Calu3 (cell line): ENCODE results near the gene DUSP16. TPM values are rescaled to one million over a fixed set of nuclear protein-coding genes. Genes with fewer than 3 reads are reported as not detected.
"Not testable (repeated sequence)": the region's sequence is repeated elsewhere in the genome, so short reads cannot be mapped to it uniquely, and the experiment has no call there.

Source experiments
- BruUV-seq: library from RNA; stranded (reverse); fragments of 400-500 nt; replicated peaks from 2 replicates; lab custom pipeline; 2021; lab: Mats Ljungman, UMichigan
- CTCF ChIA-PET: fragments of 300-600 bp; sonication (Branson Sonifier 250); formaldehyde crosslinking; loops from one replicate; lab custom pipeline; 2022; ENCODE audit warnings: antibody characterized with exemption; lab: Charles Lee
- DNase-seq: peaks from one replicate; pipeline ENCODE4 v3.0.0; 2022
- H3K27ac Mint-ChIP-seq: one replicate; pipeline ENCODE4 v1.8.0; 2022; ENCODE audit warnings: mixed read lengths; ENCODE audit not compliant: unreplicated experiment
- H3K27me3 Mint-ChIP-seq: one replicate; pipeline ENCODE4 v1.8.0; 2022; ENCODE audit warnings: mixed read lengths; ENCODE audit not compliant: unreplicated experiment
- H3K36me3 Mint-ChIP-seq: one replicate; pipeline ENCODE4 v1.8.0; 2022; ENCODE audit warnings: mild to moderate bottlenecking, moderate library complexity, mixed read lengths; ENCODE audit not compliant: insufficient read depth, unreplicated experiment
- H3K4me1 Mint-ChIP-seq: one replicate; pipeline ENCODE4 v1.8.0; 2022; ENCODE audit warnings: mild to moderate bottlenecking, low read depth, mixed read lengths; ENCODE audit not compliant: unreplicated experiment
- H3K4me3 Mint-ChIP-seq: one replicate; pipeline ENCODE4 v1.8.0; 2022; ENCODE audit warnings: mild to moderate bottlenecking, low read depth, moderate library complexity, mixed read lengths; ENCODE audit not compliant: unreplicated experiment
- H3K9me3 Mint-ChIP-seq: one replicate; pipeline ENCODE4 v1.8.0; 2022; ENCODE audit warnings: low read depth, mixed read lengths; ENCODE audit not compliant: unreplicated experiment
- intact Hi-C: fragments of 100-400 bp; cut with micrococcal nuclease; formaldehyde crosslinking; loops from one replicate; pipeline ENCODE4 v1.10.0; 2022; ENCODE audit not compliant: unreplicated experiment
- total RNA-seq: library from RNA; stranded (reverse); gene quantifications from 2 replicates; pipeline ENCODE4 v1.2.3, GENCODE V29; 2022
- TF ChIP-seq, protein P1 (sequence below): fragments of 200-600 bp; IDR thresholded peaks from one replicate; pipeline ENCODE4 v1.8.0; 2022; ENCODE audit warnings: antibody characterized with exemption; ENCODE audit not compliant: unreplicated experiment

DUSP16 gene
- total RNA-seq, 1 experiment from 2014 or later = 25.8 TPM

DNA sequence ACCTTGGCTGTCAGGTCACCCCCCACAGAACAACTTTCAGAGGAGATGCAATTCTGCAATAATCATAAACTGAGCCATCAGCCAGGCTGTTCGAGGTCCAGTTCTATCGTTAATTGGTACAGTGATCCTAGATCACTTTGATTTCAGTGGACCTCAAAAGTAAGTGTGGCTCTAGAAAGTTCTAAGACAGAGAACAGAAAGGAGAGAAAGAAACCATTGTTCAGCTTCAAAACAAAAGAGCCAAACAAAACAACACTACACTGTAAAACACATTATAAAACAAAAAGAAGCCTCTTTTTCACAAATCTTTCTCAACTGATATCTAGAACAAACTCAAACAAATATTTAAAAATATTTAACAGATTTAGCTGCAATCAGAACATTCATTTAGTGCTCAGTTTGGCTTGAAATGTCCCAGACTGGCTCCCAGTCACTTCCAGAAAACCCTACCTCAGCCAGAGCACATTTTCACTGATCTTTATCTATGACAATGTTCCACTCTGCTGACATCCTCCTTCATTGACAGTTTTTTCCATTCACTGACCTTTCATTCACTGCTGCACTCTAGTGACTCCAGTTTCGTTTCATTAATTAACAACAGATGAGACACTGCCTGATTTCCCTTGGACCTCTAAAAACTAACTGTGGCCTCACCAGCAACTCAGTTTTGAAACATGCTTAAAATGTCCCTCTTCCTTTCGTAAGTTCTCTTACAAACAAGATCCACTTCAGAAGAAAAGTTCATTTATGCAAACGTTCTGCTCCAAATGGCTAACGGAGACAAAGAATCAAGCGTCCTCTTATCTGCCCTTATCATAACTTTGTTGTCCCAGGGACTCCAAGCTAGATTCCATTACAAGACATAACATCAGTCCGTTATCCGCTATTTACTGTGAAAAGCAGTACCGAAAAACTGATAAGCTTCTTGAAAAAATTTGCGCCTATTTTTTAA, 56.8 kb downstream of the DUSP16 start:
- Mint-ChIP-seq H3K27ac (no peak overlapping the region), H3K36me3 (no peaks in the 10 kb centered on the region), H3K4me1 (peaks cover 10% of the 10 kb centered on the region), H3K27me3 (no peaks in the 10 kb centered on the region), H3K4me3 (no peak overlapping the region), H3K9me3 (no peaks in the 10 kb centered on the region)
- intact Hi-C loops = no loop called here
- no TSS peak for BruUV-seq
- CTCF ChIA-PET = no interaction called here
- TF ChIP-seq, protein P1, sequence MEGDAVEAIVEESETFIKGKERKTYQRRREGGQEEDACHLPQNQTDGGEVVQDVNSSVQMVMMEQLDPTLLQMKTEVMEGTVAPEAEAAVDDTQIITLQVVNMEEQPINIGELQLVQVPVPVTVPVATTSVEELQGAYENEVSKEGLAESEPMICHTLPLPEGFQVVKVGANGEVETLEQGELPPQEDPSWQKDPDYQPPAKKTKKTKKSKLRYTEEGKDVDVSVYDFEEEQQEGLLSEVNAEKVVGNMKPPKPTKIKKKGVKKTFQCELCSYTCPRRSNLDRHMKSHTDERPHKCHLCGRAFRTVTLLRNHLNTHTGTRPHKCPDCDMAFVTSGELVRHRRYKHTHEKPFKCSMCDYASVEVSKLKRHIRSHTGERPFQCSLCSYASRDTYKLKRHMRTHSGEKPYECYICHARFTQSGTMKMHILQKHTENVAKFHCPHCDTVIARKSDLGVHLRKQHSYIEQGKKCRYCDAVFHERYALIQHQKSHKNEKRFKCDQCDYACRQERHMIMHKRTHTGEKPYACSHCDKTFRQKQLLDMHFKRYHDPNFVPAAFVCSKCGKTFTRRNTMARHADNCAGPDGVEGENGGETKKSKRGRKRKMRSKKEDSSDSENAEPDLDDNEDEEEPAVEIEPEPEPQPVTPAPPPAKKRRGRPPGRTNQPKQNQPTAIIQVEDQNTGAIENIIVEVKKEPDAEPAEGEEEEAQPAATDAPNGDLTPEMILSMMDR = no peak
- no peak for DNase-seq

DNA sequence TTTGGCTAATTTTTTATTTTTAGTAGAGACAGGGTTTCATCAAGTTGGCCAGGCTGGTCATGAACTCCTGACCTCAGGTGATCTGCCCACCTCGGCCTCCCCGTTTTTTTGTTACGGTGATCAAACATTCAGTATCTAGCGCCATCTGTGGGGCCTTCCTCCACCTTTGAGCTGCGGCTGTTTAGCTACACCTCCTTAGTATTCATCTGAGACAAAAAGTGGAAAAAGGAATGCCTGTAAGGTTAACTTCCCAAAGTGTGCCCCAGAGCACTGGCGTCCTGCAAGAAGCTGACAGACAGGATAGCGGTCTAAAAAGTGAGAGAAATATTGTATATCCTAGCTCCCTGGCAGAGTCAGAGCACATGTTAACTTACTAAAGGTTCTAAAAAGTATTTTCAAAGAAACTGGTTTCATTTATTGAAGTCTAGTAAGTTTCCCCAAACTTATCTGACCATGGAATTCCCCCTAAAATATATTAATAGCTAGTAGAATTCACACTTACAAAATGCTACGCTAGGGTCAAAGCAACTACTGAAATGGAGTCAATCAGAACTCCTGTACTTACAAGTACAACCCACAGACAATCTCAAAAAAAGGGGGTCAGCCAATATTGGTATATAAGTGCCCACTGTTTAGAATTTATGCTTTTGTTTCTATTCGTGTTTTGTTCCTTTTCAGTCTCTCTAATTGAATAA, 59.1 kb downstream of the DUSP16 start:
- H3K4me1 Mint-ChIP-seq = peaks cover 19% of the 10 kb centered on the region
- BruUV-seq = no TSS peak

DNA sequence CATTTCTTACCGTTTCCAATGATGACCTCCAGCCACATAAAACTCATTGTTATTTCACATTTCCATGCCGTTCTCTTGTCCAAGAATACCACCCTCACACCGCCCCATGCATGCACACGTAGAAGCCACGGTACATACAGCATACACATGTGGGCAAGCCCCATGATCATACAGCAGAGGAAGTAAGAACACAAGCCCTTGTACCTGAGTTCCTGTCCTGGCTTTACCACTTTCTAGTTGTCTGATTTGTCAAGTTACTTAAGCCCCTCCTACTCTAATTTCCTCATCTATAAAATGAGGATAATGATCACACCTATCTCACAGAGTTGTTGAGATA, 59.9 kb downstream of the DUSP16 start:
- no peak overlapping the region for H3K4me3 Mint-ChIP-seq
- H3K9me3 Mint-ChIP-seq = no peaks in the 10 kb centered on the region
- intact Hi-C loops = no loop called here
- no peaks in the 10 kb centered on the region for H3K27me3 Mint-ChIP-seq
- H3K4me1 Mint-ChIP-seq = peaks cover 19% of the 10 kb centered on the region
- no TSS peak for BruUV-seq
- H3K36me3 Mint-ChIP-seq = peaks cover 7% of the 10 kb centered on the region
- CTCF ChIA-PET = no interaction called here
- TF ChIP-seq, protein P1 = no peak
- no peak overlapping the region for H3K27ac Mint-ChIP-seq
- no peak for DNase-seq

More for the DNA sequence above, 59.1 kb downstream of the DUSP16 start:
- CTCF ChIA-PET = interaction anchor here (0.6 to 0.7 kb wide), 2 partner anchors 87 to 152 kb away, joined by 3 to 5 read pairs; no protein-coding TSS in a partner anchor
- H3K27ac Mint-ChIP-seq = no peak overlapping the region
- no peaks in the 10 kb centered on the region for H3K27me3 Mint-ChIP-seq
- intact Hi-C loops = no loop called here
- DNase-seq = no peak
- TF ChIP-seq, protein P1 = no peak
- no peaks in the 10 kb centered on the region for H3K9me3 Mint-ChIP-seq
- H3K36me3 Mint-ChIP-seq = peaks cover 7% of the 10 kb centered on the region
- no peak overlapping the region for H3K4me3 Mint-ChIP-seq

DNA sequence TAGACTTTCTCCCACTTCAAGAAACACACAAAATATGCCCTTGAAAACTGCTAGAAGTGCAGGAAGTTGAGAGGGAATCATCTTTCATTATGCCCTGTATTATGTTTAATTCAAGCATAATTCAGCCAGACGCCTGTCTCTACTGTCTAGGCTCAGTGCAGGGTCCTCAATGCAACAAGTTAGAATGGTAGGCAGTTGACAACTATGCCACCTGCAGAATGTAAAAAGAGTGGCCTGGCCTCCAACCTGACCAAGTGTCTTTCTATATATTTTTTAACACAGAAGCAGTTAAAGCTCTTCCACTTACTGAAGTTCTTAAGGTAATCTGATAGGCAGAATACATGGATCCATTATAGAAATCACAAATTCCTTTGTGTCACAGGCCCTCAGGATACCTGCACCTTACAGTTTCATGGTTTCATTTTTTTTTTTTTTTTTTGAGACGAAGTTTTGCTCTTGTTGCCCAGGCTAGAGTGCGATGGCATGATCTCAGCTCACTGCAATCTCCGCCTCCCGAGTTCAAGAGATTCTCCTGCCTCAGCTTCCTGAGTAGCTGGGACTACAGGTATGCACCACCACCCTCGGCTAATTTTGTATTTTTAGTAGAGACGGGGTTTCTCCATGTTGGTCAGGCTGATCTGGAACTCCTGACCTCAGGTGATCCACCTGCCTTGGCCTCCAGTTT, 60.4 kb downstream of the DUSP16 start:
- H3K9me3 Mint-ChIP-seq, H3K27me3 Mint-ChIP-seq, CTCF ChIA-PET, H3K27ac Mint-ChIP-seq, BruUV-seq, H3K4me3 Mint-ChIP-seq, intact Hi-C loops, DNase-seq, H3K36me3 Mint-ChIP-seq: not testable (repeated sequence)
- H3K4me1 Mint-ChIP-seq = peaks cover 19% of the 10 kb centered on the region
